ENCODE results near the gene FGD5.

Gene FGD5

DNA sequence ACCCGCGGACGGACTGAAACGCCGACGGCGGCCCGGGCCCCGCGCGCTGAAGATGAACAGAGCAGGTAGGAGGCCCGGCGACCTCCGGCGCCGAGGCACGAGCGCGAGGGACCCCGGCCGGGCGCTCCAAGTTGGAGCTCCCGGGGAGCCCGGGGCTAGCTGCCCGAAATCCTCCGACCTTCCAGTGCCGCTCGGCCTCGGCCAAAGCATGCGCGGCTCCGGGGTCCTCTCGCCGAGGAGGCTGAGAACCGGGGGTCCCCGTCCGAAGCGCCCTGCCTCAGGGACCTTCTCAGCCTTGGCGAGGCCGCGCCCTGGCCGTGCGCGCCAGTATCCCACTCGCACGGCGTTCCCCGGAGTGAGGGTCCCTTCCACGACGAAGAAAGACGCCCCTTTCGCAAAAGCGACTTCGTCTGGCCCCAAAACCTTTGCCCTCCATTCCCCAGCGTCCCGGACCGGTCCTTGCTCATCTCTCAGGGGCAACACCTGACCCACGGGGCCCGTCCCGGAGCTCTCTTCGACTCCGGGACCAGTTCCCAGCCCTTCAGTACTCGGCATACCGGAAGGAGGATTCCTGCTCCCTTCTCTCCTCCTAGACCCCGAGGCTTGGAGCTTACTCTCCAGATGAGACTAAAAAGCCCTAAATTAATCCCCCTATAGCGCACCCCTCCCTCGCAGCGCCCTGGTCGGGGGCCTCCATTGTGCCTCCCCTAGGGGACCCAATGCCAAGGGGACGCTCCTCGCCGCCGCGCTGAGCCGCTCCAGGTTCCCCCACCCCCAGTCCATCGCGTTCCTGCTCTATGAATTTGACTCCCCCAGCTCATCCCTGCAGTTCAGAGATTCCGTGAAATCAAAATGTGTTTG, 7.7 kb upstream of the FGD5 start:
- Mint-ChIP-seq H3K9me3 (no peaks in the 10 kb centered on the region), H3K27ac (no peak overlapping the region), H3K4me1 (peaks cover 12% of the 10 kb centered on the region), H3K27me3 (peaks cover 77% of the 10 kb centered on the region), H3K4me3 (peak overlapping the region; percentile 16 to 54)
- DNase-seq (no peak), ATAC-seq (no peak)

DNA sequence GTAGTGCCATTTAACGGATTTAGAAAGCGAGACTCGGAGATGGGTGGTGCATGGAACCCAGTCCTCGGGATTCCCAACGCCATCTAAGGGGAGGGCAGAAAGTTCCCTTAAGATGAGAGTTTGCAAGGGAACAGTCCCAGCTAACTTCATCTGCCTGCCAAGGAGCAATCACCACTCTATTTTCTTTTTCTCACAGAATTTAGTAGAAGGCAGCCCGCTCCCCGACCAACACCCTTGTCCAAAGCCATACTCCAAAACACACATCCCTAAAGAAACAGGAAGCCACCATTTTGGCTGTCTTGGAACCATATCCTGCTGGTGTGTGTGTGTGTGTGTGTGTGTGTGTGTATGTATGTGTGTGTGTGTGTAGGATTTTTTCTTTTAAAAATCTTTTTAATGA, 7.1 kb upstream of the FGD5 start:
- H3K27ac Mint-ChIP-seq = no peak overlapping the region
- H3K27me3 Mint-ChIP-seq = peaks cover 73% of the 10 kb centered on the region
- peaks cover 10% of the 10 kb centered on the region for H3K4me1 Mint-ChIP-seq
- H3K4me3 Mint-ChIP-seq = no peak overlapping the region
- ATAC-seq = no peak
- DNase-seq = no peak
- no peaks in the 10 kb centered on the region for H3K9me3 Mint-ChIP-seq

DNA sequence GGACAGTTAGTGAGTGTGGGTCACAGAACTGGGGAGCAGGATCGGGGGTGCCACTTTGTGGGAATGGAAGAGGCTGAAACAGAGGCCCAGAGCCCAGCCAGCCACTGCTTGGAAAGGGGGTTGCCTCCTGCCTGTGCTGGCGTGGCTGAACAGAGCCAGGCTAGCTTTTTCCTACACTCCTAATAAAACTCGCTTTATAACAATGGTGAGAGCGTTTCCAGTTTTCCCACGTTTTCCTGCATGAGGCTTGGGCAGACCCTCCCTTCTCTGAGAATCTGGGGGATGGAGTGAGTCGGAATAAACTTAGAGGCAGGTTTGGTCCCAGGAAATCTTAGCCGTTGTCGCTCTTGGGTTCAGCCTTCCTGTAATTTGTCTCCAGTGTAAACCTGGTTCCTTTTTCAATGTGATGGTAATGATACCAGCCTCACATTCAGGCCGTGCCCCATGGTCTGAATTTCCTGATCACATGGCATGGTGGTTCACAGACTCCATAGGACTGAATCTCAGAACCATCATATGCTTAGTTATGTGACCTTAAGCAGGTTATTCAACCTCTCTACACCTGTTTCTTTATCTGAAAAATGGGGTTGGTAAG, 6.5 kb upstream of the FGD5 start:
- Mint-ChIP-seq H3K4me1 (peaks cover 7% of the 10 kb centered on the region), H3K27me3 (peaks cover 67% of the 10 kb centered on the region), H3K4me3 (no peak overlapping the region), H3K9me3 (no peaks in the 10 kb centered on the region), H3K27ac (no peak overlapping the region)
- ATAC-seq (no peak), DNase-seq (no peak)

DNA sequence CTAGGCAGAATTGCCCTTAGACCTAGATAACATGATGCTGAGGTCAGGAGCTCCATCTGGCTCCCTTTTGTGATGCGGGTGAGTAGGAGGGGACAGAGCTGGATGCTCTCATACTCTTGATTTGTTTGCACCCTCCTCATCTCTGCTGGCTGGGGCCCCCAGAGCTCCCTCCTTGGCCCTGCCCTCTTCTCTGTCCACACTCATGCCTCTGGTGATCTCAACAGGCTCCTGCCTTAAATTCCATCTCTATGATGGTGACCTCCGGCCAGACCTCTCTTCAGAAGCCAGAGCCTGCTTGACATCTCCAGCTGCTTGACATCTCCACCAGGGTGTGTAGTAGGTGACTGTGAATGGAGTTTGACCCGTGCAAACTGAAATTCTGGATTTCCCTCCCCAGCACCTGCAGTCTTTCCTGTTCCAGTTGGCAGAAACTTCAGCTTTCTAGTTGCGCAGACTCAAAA, 4.3 kb upstream of the FGD5 start:
- DNase-seq (no peak), ATAC-seq (no peak)
- Mint-ChIP-seq H3K27me3 (peaks cover 63% of the 10 kb centered on the region), H3K9me3 (no peaks in the 10 kb centered on the region), H3K4me3 (no peak overlapping the region), H3K4me1 (peaks cover 7% of the 10 kb centered on the region), H3K27ac (no peak overlapping the region)

DNA sequence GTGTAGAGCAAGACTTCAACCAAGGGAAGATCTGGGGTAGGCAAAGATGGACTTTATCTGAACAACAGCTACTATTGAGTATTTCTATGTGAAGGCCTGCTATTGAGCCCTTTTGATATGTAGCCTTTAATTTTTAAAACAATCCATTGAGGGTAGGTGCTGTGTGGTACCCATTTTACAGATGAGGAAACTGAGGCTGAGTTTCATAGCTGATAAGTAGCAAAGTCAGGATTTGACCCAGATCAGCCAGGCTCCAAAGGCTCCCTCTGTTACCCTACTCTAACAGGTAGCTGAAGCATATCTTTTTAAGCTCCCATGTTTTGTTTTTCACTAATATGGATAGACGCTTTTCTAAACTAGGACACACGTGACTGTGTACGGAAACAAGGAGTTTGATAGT, 2.4 kb upstream of the FGD5 start:
- no peak overlapping the region for H3K27ac Mint-ChIP-seq
- peaks cover 2% of the 10 kb centered on the region for H3K4me1 Mint-ChIP-seq
- H3K9me3 Mint-ChIP-seq = no peaks in the 10 kb centered on the region
- H3K27me3 Mint-ChIP-seq = peaks cover 58% of the 10 kb centered on the region
- DNase-seq (no peak), ATAC-seq (no peak)
- H3K4me3 Mint-ChIP-seq = no peak overlapping the region

DNA sequence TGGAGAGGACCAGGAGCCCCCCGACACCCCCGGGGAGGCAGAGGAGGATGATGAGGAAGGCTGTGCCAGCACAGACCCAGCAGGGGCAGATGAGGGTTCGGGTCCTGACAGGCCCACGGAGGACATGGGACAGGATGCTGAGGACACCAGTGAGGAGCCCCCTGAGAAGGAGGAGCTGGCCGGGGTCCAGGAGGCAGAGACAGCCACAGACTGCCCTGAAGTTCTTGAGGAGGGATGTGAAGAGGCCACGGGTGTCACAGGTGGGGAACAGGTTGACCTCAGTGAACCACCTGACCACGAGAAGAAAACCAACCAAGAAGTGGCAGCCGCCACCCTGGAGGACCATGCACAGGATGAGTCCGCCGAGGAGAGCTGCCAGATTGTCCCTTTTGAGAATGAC, 909 bp downstream of the FGD5 start:
- H3K9me3 Mint-ChIP-seq = no peaks in the 10 kb centered on the region
- ATAC-seq = peak; percentile 15
- H3K4me1 Mint-ChIP-seq = no peaks in the 10 kb centered on the region
- no peak for DNase-seq
- peaks cover 32% of the 10 kb centered on the region for H3K27me3 Mint-ChIP-seq
- H3K4me3 Mint-ChIP-seq = no peak overlapping the region
- H3K27ac Mint-ChIP-seq = peak overlapping the region in 1 of 2 donors; percentile 5

DNA sequence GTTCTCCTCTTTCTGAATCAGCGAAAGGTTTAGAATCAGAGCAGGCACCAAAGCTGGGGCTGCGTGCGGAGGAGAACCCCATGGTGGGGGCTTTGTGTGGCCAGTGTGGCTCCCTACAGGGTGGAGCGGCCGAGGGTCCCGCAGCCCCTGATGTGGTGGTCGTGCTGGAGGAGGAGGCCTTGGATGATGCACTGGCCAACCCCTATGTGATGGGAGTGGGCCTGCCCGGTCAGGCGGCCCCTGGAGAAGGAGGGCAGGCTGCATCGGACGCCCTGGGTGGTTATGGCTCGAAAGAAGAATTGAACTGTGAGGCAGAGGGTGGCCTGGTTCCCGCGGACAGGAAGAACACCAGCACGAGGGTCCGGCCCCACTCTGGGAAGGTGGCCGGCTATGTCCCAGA, 1.4 kb downstream of the FGD5 start:
- H3K9me3 Mint-ChIP-seq = no peaks in the 10 kb centered on the region
- no peaks in the 10 kb centered on the region for H3K4me1 Mint-ChIP-seq
- H3K27me3 Mint-ChIP-seq = peaks cover 27% of the 10 kb centered on the region
- no peak overlapping the region for H3K4me3 Mint-ChIP-seq
- DNase-seq (no peak), ATAC-seq (no peak)
- no peak overlapping the region for H3K27ac Mint-ChIP-seq

DNA sequence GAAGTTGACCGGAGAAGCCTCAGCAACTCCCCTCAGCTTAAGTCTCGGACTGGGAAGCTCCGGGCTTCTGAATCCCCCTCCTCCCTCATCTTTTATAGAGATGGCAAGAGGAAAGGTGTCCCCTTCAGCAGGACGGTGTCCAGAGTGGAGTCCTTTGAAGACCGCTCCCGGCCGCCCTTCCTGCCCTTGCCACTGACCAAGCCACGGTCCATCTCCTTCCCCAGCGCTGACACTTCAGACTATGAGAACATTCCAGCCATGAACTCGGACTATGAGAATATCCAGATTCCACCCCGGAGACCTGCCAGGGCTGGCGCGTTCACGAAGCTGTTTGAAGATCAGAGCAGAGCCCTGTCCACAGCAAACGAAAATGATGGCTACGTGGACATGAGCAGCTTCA, 2.4 kb downstream of the FGD5 start:
- Mint-ChIP-seq H3K27ac (no peak overlapping the region), H3K4me1 (no peaks in the 10 kb centered on the region), H3K27me3 (peaks cover 24% of the 10 kb centered on the region), H3K4me3 (no peak overlapping the region), H3K9me3 (no peaks in the 10 kb centered on the region)
- DNase-seq = no peak
- no peak for ATAC-seq

DNA sequence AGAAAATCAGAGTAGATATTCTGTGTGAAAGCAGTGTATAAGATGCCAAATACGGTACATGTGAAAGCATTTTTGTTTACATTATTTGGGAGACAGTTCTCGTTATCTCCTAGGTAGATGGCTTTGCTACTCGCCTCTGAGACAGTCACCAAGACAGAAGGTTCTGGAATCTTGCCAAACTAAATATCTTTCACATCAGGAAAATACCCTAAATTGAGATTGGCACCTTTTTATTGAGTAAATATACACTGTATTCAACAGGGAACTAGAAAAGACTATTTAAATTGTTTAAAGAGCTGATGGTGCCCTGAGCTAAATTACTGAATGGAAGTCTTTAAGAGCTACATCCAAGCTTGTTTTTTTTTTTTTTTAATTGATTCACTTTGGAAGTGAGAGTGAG, 3.4 kb downstream of the FGD5 start:
- H3K27me3 Mint-ChIP-seq = peaks cover 24% of the 10 kb centered on the region
- no peaks in the 10 kb centered on the region for H3K9me3 Mint-ChIP-seq
- ATAC-seq (no peak), DNase-seq (no peak)
- no peak overlapping the region for H3K4me3 Mint-ChIP-seq
- H3K27ac Mint-ChIP-seq = no peak overlapping the region
- no peaks in the 10 kb centered on the region for H3K4me1 Mint-ChIP-seq

DNA sequence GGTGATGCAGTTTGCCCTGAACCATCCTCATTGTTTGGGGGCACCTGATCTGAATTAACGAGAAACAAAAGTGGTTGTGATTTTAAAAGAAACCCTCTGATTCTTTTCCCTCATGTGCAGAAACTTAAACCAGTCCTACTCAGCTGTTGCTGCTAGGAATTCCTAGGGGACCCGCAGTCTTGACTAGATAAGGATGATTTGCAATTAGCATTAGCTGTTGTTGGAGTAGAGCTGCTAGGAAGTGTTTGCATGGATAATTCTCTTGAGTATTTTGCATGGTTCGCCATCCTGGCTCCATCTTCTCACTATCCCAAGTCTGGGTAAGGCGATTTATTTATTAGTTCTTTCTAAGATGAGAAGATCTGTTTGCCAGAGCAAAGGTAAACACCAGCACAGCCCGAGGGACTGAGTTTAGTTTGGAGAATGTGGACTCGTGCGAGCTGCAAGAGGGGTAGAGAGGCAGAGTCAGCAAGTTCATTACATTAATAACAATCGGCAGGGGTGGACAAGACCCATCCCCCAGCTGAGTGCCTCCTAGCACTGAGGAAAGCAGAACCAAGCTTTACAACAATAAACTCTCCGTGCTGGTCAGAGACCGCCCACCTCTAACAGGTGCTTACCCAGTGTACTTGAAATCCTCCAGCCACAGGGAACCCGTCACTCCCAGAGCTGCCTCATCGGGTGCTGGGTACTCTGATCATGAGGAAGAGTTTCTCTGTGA, 4.1 kb downstream of the FGD5 start:
- ATAC-seq (no peak), DNase-seq (no peak)
- Mint-ChIP-seq H3K4me1 (no peaks in the 10 kb centered on the region), H3K27me3 (peaks cover 28% of the 10 kb centered on the region), H3K9me3 (no peaks in the 10 kb centered on the region), H3K27ac (peak overlapping the region in 1 of 2 donors; percentile 19), H3K4me3 (no peak overlapping the region)

DNA sequence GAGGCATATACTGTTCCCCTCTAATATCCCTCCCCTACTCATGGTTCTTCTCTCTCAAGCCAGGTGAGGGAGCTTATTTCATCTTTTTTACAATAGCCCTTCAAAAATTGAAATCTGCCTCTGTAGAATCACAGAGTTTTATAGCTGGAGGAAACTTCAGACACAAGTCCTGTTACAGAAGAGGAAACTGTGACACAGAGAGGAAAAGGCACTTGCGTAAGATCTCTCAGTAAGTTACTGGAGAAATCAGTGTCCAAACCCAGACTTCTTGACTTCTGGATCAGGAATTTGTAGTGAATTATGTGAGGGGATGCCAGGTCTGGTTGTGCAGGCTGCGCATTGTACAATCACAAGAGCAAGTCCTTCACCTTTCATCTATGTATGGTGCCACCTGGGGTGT, 4.6 kb downstream of the FGD5 start:
- no peak for ATAC-seq
- H3K27me3 Mint-ChIP-seq = peaks cover 33% of the 10 kb centered on the region
- H3K9me3 Mint-ChIP-seq = no peaks in the 10 kb centered on the region
- DNase-seq = no peak
- no peak overlapping the region for H3K4me3 Mint-ChIP-seq
- no peak overlapping the region for H3K27ac Mint-ChIP-seq
- no peaks in the 10 kb centered on the region for H3K4me1 Mint-ChIP-seq

DNA sequence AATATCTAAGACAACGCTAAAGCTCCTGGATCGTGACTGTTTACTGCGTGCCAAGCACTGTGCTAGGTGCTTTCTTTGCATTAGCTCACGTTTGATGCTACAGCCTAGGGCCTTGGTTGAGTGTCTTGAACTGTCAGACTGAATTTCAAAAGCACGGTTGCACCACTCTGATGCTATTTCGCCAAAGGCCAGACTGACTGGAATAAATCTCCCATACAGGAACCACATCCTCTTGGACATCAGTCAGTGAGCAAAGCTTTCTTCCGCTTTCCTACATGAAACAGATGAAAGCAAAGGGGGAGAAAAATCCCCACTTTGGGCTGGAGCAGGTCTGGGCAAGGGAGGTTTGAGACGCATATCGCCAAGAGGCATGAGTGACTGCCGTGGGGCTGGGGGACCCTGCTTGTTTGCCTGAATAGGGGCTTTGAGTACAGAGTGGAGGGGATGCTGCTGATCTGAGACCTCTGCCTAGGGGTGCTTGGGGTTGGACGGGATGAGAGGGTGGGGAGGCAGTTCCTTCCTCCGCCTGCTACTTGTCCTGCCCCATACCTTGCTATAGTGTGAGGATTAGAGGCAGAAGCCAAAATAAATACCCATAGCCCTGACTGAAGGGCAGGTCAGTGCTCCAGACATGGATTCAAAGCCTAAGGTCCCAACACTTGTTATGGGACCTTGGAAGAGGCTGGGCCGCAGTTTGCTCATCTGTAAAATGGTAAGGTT, 5.3 kb downstream of the FGD5 start:
- Mint-ChIP-seq H3K4me1 (no peaks in the 10 kb centered on the region), H3K4me3 (no peak overlapping the region)

DNA sequence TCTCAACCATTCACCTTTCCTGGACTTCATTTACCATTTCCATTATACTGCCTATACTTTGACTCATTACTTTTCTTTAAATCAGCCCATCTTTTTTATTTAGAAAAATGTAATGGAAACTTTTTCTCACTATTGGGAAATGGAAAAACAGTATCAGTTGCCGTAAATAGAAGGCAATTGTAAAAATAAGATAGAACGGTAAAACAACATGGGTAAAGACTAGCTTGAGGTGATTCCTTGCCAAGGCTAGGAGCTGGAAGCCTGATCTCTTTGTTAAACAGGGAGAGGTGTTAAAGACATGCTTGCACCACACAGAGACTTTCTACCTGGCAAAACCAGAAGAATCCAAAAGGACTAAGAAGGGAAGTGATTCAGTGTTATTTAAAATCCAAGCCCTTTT, 5.9 kb downstream of the FGD5 start:
- Mint-ChIP-seq H3K4me1 (no peaks in the 10 kb centered on the region), H3K9me3 (no peaks in the 10 kb centered on the region), H3K4me3 (no peak overlapping the region), H3K27ac (no peak overlapping the region), H3K27me3 (peaks cover 35% of the 10 kb centered on the region)
- DNase-seq = no peak
- no peak for ATAC-seq

More for the DNA sequence above, 5.3 kb downstream of the FGD5 start:
- Mint-ChIP-seq H3K9me3 (no peaks in the 10 kb centered on the region), H3K27ac (no peak overlapping the region), H3K27me3 (peaks cover 36% of the 10 kb centered on the region)
- DNase-seq (no peak), ATAC-seq (no peak)

DNA sequence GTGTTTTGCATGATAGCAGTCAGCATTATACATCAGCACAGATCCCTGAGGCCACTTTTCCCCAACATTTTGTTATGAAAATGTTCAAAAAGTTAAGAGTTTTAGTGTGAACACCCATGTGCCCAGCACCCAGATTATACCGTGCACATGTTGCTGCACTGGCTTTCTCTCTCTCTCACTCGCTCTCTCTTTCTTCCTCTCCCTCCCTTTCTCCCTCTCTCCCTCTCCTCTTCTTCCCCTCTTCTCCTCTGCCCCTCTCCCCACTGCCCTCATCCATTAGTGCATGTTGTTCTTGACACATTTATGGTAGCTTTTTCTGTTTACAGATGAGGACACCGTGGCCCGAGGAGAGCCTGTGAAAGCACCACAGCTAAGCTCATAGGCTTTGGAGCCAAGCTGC, 7.3 kb downstream of the FGD5 start:
- H3K4me1 Mint-ChIP-seq = no peaks in the 10 kb centered on the region
- no peaks in the 10 kb centered on the region for H3K9me3 Mint-ChIP-seq
- H3K4me3 Mint-ChIP-seq = no peak overlapping the region
- DNase-seq (no peak), ATAC-seq (no peak)
- no peak overlapping the region for H3K27ac Mint-ChIP-seq
- H3K27me3 Mint-ChIP-seq = peaks cover 36% of the 10 kb centered on the region

DNA sequence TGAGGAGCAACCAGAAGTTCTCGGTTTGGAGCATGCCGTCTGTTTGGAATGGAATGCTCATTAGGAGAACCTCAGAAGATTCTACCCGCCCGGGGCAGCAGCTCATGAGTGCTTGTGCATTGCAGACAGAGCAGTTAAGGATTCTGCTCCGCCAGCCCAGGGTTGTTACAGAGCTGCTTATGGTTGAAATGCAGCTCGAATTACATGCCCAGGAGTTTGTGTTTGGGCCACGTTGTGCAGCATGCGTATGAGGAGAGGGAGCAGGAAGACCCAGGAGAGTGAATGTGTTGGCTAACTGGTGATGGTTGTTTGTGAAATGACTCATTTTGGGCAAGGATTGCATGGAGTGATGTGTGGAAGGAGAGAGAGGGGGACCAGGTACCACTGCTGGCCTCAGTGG, 9.0 kb downstream of the FGD5 start:
- Mint-ChIP-seq H3K4me3 (no peak overlapping the region), H3K9me3 (no peaks in the 10 kb centered on the region), H3K27ac (no peak overlapping the region), H3K27me3 (peaks cover 32% of the 10 kb centered on the region), H3K4me1 (no peaks in the 10 kb centered on the region)
- no peak for ATAC-seq
- DNase-seq = no peak
